Memory B cell (primary cell): ENCODE data around the gene MCM10.
"Not testable (repeated sequence)": the region's sequence is repeated elsewhere in the genome, so short reads cannot be mapped to it uniquely, and the experiment has no call there.

Source experiments
- ATAC-seq: fragments of 150-1000 bp; cut with Tn5 transposase; 2 replicates; pipeline ENCODE4 v1.10.0; 2021; ENCODE audit warnings: low read depth, mild to moderate bottlenecking, moderate library complexity
- DNase-seq, 2 donors: peaks; one replicate each; pipeline ENCODE4 v3.0.0; 2022; ENCODE audit warnings: low spot score in 2 of 2
- H3K27ac Mint-ChIP-seq: one replicate; pipeline ENCODE4 v1.8.0; 2022; ENCODE audit warnings: mild to moderate bottlenecking, moderate library complexity, mixed read lengths
- H3K27me3 Mint-ChIP-seq: one replicate; pipeline ENCODE4 v1.8.0; 2022; ENCODE audit warnings: mixed read lengths
- H3K36me3 Mint-ChIP-seq: one replicate; pipeline ENCODE4 v1.8.0; 2022; ENCODE audit warnings: mild to moderate bottlenecking, mixed read lengths
- H3K4me1 Mint-ChIP-seq: one replicate; pipeline ENCODE4 v1.8.0; 2022; ENCODE audit warnings: mixed read lengths
- H3K4me3 Mint-ChIP-seq: one replicate; pipeline ENCODE4 v1.8.0; 2022; ENCODE audit warnings: mild to moderate bottlenecking, moderate library complexity, mixed read lengths
- H3K9me3 Mint-ChIP-seq: one replicate; pipeline ENCODE4 v1.8.0; 2022; ENCODE audit warnings: mixed read lengths

Gene MCM10

GRCh38 chr10:13238271-13239077, 77.1 kb downstream of the MCM10 start:
- no peaks in the 10 kb centered on the region for H3K4me1 Mint-ChIP-seq
- no peaks in the 10 kb centered on the region for H3K9me3 Mint-ChIP-seq
- ATAC-seq (no peak), DNase-seq (no peak)
- H3K4me3 Mint-ChIP-seq: no peak overlapping the region
- peaks cover 8% of the 10 kb centered on the region for H3K27me3 Mint-ChIP-seq
- H3K27ac Mint-ChIP-seq: no peak overlapping the region
- no peaks in the 10 kb centered on the region for H3K36me3 Mint-ChIP-seq

- no peaks in the 10 kb centered on the region for H3K9me3 Mint-ChIP-seq
- no peaks in the 10 kb centered on the region for H3K36me3 Mint-ChIP-seq
- no peak for DNase-seq
Observed at GRCh38 chr10:13239923-13240322, 78.6 kb downstream of the MCM10 start.

GRCh38 chr10:13241613-13242012, 80.3 kb downstream of the MCM10 start:
- H3K27ac Mint-ChIP-seq: no peak overlapping the region
- H3K27me3 Mint-ChIP-seq: peaks cover 5% of the 10 kb centered on the region
- H3K4me3 Mint-ChIP-seq: no peak overlapping the region
- no peaks in the 10 kb centered on the region for H3K36me3 Mint-ChIP-seq
- no peaks in the 10 kb centered on the region for H3K4me1 Mint-ChIP-seq
- H3K9me3 Mint-ChIP-seq: no peaks in the 10 kb centered on the region
- no peak for ATAC-seq
- DNase-seq: no peak

More at GRCh38 chr10:13239923-13240322, 78.6 kb downstream of the MCM10 start:
- H3K27me3 Mint-ChIP-seq: peaks cover 5% of the 10 kb centered on the region
- no peak for ATAC-seq
- H3K27ac Mint-ChIP-seq: no peak overlapping the region
- H3K4me3 Mint-ChIP-seq: no peak overlapping the region
- H3K4me1 Mint-ChIP-seq: no peaks in the 10 kb centered on the region

- not testable (repeated sequence) for H3K36me3 Mint-ChIP-seq, H3K9me3 Mint-ChIP-seq, ATAC-seq
Observed at GRCh38 chr10:13242260-13242659, 80.9 kb downstream of the MCM10 start.

GRCh38 chr10:13247246-13247645, 85.9 kb downstream of the MCM10 start:
- Mint-ChIP-seq H3K4me3 (no peak overlapping the region), H3K9me3 (no peaks in the 10 kb centered on the region), H3K27me3 (peaks cover 2% of the 10 kb centered on the region), H3K27ac (no peak overlapping the region), H3K36me3 (no peaks in the 10 kb centered on the region), H3K4me1 (no peaks in the 10 kb centered on the region)
- no peak for ATAC-seq
- DNase-seq: no peak

More at GRCh38 chr10:13242260-13242659, 80.9 kb downstream of the MCM10 start:
- H3K4me3 Mint-ChIP-seq, DNase-seq, H3K27ac Mint-ChIP-seq, H3K27me3 Mint-ChIP-seq, H3K4me1 Mint-ChIP-seq: not testable (repeated sequence)

- DNase-seq (no peak), ATAC-seq (no peak)
- H3K36me3 Mint-ChIP-seq: no peaks in the 10 kb centered on the region
- H3K4me3 Mint-ChIP-seq: no peak overlapping the region
- H3K9me3 Mint-ChIP-seq: no peaks in the 10 kb centered on the region
- no peak overlapping the region for H3K27ac Mint-ChIP-seq
- no peaks in the 10 kb centered on the region for H3K4me1 Mint-ChIP-seq
- no peaks in the 10 kb centered on the region for H3K27me3 Mint-ChIP-seq
Observed at GRCh38 chr10:13247784-13248183, 86.4 kb downstream of the MCM10 start.

GRCh38 chr10:13253726-13254125, 92.4 kb downstream of the MCM10 start:
- peaks cover 3% of the 10 kb centered on the region for H3K27me3 Mint-ChIP-seq
- no peak for ATAC-seq
- no peak overlapping the region for H3K4me3 Mint-ChIP-seq
- no peaks in the 10 kb centered on the region for H3K36me3 Mint-ChIP-seq
- no peak for DNase-seq
- H3K4me1 Mint-ChIP-seq: no peaks in the 10 kb centered on the region
- no peaks in the 10 kb centered on the region for H3K9me3 Mint-ChIP-seq
- H3K27ac Mint-ChIP-seq: no peak overlapping the region

- Mint-ChIP-seq H3K9me3 (no peaks in the 10 kb centered on the region), H3K27me3 (peaks cover 5% of the 10 kb centered on the region), H3K36me3 (peaks cover 2% of the 10 kb centered on the region), H3K27ac (no peak overlapping the region), H3K4me3 (no peak overlapping the region), H3K4me1 (no peaks in the 10 kb centered on the region)
- no peak for ATAC-seq
- no peak for DNase-seq
Observed at GRCh38 chr10:13256627-13257026, 95.3 kb downstream of the MCM10 start.

- no peak overlapping the region for H3K4me3 Mint-ChIP-seq
- H3K4me1 Mint-ChIP-seq: no peaks in the 10 kb centered on the region
- ATAC-seq: no peak
- peaks cover 2% of the 10 kb centered on the region for H3K36me3 Mint-ChIP-seq
- H3K27me3 Mint-ChIP-seq: peaks cover 7% of the 10 kb centered on the region
- no peak overlapping the region for H3K27ac Mint-ChIP-seq
- H3K9me3 Mint-ChIP-seq: no peaks in the 10 kb centered on the region
- DNase-seq: no peak
Observed at GRCh38 chr10:13257621-13258140, 96.3 kb downstream of the MCM10 start.
